HL-60 (cell line): Measurements from ENCODE around the gene MRPL46.

Source experiments
- GABPA ChIP-seq: IDR thresholded peaks from 2 replicates; pipeline ENCODE4 v1.6.1; 2012; ENCODE audit warnings: low read depth
- POLR2AphosphoS5 ChIP-seq: IDR thresholded peaks from 2 replicates; pipeline ENCODE4 v1.6.1; 2012; ENCODE audit warnings: low read depth
- SPI1 ChIP-seq: IDR thresholded peaks from 2 replicates; pipeline ENCODE4 v1.6.1; 2012; ENCODE audit warnings: low read depth, mild to moderate bottlenecking, borderline replicate concordance
- TF ChIP-seq, protein P1 (sequence below): IDR thresholded peaks from one replicate; pipeline ENCODE4 v1.5.1; 2011; ENCODE audit warnings: low read length, control low read depth, inconsistent platforms; ENCODE audit not compliant: insufficient read depth
- TF ChIP-seq, protein P2 (sequence below): IDR thresholded peaks from 2 replicates; pipeline ENCODE4 v1.6.1; 2012; ENCODE audit warnings: low read depth; ENCODE audit not compliant: insufficient replicate concordance

GRCh38 chr15:88453651-88454050, 13.5 kb downstream of the MRPL46 start:
- TF ChIP-seq, protein P1, sequence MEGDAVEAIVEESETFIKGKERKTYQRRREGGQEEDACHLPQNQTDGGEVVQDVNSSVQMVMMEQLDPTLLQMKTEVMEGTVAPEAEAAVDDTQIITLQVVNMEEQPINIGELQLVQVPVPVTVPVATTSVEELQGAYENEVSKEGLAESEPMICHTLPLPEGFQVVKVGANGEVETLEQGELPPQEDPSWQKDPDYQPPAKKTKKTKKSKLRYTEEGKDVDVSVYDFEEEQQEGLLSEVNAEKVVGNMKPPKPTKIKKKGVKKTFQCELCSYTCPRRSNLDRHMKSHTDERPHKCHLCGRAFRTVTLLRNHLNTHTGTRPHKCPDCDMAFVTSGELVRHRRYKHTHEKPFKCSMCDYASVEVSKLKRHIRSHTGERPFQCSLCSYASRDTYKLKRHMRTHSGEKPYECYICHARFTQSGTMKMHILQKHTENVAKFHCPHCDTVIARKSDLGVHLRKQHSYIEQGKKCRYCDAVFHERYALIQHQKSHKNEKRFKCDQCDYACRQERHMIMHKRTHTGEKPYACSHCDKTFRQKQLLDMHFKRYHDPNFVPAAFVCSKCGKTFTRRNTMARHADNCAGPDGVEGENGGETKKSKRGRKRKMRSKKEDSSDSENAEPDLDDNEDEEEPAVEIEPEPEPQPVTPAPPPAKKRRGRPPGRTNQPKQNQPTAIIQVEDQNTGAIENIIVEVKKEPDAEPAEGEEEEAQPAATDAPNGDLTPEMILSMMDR = no peak
- TF ChIP-seq POLR2AphosphoS5 (no peak), GABPA (no peak), SPI1 (no peak)
- TF ChIP-seq, protein P2, sequence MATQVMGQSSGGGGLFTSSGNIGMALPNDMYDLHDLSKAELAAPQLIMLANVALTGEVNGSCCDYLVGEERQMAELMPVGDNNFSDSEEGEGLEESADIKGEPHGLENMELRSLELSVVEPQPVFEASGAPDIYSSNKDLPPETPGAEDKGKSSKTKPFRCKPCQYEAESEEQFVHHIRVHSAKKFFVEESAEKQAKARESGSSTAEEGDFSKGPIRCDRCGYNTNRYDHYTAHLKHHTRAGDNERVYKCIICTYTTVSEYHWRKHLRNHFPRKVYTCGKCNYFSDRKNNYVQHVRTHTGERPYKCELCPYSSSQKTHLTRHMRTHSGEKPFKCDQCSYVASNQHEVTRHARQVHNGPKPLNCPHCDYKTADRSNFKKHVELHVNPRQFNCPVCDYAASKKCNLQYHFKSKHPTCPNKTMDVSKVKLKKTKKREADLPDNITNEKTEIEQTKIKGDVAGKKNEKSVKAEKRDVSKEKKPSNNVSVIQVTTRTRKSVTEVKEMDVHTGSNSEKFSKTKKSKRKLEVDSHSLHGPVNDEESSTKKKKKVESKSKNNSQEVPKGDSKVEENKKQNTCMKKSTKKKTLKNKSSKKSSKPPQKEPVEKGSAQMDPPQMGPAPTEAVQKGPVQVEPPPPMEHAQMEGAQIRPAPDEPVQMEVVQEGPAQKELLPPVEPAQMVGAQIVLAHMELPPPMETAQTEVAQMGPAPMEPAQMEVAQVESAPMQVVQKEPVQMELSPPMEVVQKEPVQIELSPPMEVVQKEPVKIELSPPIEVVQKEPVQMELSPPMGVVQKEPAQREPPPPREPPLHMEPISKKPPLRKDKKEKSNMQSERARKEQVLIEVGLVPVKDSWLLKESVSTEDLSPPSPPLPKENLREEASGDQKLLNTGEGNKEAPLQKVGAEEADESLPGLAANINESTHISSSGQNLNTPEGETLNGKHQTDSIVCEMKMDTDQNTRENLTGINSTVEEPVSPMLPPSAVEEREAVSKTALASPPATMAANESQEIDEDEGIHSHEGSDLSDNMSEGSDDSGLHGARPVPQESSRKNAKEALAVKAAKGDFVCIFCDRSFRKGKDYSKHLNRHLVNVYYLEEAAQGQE = no peak
